ENCODE measurements around the gene ATXN7L2. TPM values are rescaled to one million over a fixed set of nuclear protein-coding genes. Genes with fewer than 3 reads are reported as not detected.

ATXN7L2 gene
- total RNA-seq, 1 donor from 2014 or later = 3.8 TPM

DNA sequence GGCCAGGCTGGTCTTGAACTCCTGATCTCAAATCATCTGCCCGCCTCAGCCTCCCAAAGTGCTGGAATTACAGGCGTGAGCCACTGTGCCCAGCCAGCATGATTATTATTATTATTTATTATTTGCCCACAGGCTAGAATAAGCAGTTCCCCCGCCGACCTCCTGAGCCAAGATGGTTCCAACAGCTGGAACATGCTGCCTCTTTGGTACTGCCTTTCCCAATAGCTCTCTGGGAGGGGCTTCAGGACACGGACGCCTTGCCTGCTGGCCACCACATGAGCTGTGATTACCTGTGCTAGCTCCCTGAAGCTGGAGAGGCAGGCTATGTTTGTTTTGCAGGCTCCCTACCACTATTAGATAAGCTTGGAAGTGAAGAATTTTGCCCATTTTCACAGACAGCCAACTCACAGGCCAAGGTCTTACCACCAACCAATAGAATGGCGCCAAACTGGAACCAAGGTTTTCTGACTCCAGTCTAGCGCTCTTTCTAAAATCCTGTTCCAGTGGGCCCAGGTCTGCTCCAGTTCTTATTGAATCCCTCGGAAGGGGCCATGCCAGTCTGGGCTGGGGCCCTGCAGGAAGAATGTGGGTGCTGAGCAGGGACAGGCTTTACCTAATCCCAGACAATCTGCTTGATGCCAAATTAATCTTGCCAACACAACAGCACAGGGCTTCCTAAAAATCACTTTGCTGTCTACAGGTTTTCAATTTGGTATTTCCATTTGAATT lies 53.9 kb downstream of the ATXN7L2 start:
- DNase-seq (ENCODE audit: low spot score) = peak; percentile 29
- intact Hi-C loops (cut with DNase I) = no loop called here

DNA sequence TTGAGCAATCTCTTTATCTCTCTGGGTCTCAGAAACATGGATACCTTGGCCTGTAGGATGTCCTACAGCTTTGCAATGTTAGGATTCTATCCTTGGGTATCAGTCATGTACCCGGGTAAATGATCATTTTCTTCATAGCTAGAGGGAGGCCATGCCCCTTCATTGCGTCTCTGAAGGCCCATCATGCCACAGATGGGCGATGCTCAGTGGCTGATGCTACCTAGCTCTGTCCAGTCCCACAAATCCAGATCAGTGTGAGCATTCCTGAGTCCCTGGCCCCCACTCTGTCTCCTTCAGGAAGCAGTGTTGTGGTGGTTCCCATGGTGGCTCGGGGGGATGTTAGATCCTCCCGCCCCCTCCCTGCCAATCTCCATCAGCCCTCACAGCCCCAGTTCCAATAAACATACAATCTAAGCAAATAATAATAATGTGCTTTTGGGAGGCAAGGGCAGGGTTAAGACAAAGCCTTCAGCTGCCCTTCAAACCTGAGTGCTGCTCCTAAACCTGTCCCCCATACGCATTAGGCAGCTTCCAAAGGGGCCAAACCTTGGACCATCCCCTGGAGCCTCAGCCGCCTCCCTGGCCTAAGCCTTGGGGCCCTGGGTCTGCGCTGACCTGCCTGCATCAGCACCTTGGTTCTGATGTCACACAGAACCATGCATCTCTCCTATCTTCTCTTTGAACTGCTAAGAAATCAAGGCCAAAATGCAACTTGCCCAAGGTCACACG lies 55.3 kb downstream of the ATXN7L2 start:
- intact Hi-C loops (cut with DNase I) = no loop called here

DNA sequence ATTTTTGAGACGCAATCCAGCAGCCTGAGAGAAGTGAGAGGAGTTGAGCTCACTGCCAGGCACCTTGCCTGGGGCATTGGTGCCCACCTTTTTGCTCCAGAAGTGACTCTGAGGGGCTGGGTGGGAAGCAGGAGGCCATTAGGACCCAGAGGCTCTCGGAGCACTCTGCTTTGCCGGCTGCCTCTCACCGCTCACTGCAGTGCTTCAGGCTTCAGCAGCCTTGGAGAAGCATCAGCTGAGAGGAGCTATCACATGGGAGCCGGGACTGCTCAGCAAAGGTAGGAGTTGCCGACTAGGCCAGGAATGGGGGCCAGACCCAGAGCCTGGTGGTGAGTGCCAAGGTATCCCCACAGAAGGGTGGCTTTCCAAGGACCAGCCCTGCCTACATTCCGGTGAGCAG lies 56.0 kb downstream of the ATXN7L2 start, which contains the start of gene GPR61:
Gene GPR61, plus strand, starts transcription at position 197 of the 400 bp plus-strand sequence. CDS start 3,151 bp downstream, outside the sequence.
- intact Hi-C loops (cut with DNase I) = no loop called here
- DNase-seq (ENCODE audit: low spot score) = no peak

More for the DNA sequence above, 55.3 kb downstream of the ATXN7L2 start:
- no peak for DNase-seq (ENCODE audit: low spot score)

DNA sequence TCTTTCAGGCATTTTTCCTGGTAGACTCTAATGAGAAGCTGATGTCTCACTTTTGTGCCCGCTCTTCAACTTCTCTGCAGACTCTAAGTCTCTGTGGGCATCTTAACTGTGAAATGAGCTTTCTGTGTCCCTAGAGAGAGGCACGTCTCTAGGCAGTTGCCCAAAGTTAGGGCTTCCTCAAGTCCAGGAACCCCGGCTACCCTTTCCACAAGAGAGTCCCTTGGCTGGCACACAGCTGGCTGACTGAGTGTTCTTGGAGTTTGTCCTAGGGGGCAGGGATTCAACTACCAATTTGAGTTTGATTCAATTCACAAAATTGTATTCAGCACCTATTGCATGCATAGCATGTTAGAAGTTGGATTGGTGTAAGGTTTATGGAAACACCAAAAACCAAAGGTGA lies 57.4 kb downstream of the ATXN7L2 start:
- intact Hi-C loops (cut with DNase I) = no loop called here
- DNase-seq (ENCODE audit: low spot score) = no peak

Other genes with a start within 250 kb of the ATXN7L2 start
- gene CELSR2, start 234.4 kb upstream of the ATXN7L2 start, total RNA-seq = 7.1 TPM
- 0.59 TPM for gene PSRC1, start 200.8 kb upstream of the ATXN7L2 start, total RNA-seq
- gene MYBPHL, start 176.9 kb upstream of the ATXN7L2 start, total RNA-seq = 1.2 TPM
- 184 TPM for gene SORT1, start 86.0 kb upstream of the ATXN7L2 start, total RNA-seq
- 60.7 TPM for gene PSMA5, start 57.5 kb upstream of the ATXN7L2 start, total RNA-seq
- gene SYPL2, start 17.4 kb upstream of the ATXN7L2 start, total RNA-seq = 28.9 TPM
- gene CYB561D1, start 10.2 kb downstream of the ATXN7L2 start, total RNA-seq = 5.5 TPM
- 13.8 TPM for gene AMIGO1, start 25.8 kb downstream of the ATXN7L2 start, total RNA-seq
- 0.13 TPM for gene GPR61, start 56.0 kb downstream of the ATXN7L2 start, total RNA-seq
- 3.9 TPM for gene GNAI3, start 64.7 kb downstream of the ATXN7L2 start, total RNA-seq
- gene GNAT2, start 135.7 kb downstream of the ATXN7L2 start, total RNA-seq = not detected
- 16.7 TPM for gene AMPD2, start 135.9 kb downstream of the ATXN7L2 start, total RNA-seq
- gene GSTM4, start 172.2 kb downstream of the ATXN7L2 start, total RNA-seq = 33.0 TPM
- 43.5 TPM for gene GSTM2, start 184.2 kb downstream of the ATXN7L2 start, total RNA-seq
- 44.1 TPM for gene GSTM1, start 203.9 kb downstream of the ATXN7L2 start, total RNA-seq
- 2.6 TPM for gene GSTM5, start 228.3 kb downstream of the ATXN7L2 start, total RNA-seq